Fibroblast of lung (primary cell): Measurements from ENCODE around the gene ELAPOR2. TPM values are rescaled to one million over a fixed set of nuclear protein-coding genes. Genes with fewer than 3 reads are reported as not detected.

ENCODE experiments used
- DNase-seq, 2 donors: peaks; one replicate each; pipeline versions ENCODE4 v3.0.0 to v3.0.0-alpha.2; 2010; ENCODE audit warnings: low read depth in 2 of 2
- H2AFZ ChIP-seq: 2 replicates; pipeline ENCODE4 v1.5.1; 2012; ENCODE audit warnings: low read length, control low read depth, inconsistent platforms
- H3K27ac ChIP-seq: 2 replicates; pipeline ENCODE4 v1.5.1; 2011; ENCODE audit warnings: low read length, control low read depth; ENCODE audit not compliant: insufficient read depth
- H3K27me3 ChIP-seq: 2 replicates; pipeline ENCODE4 v1.5.1; 2011; ENCODE audit warnings: mild to moderate bottlenecking, low read length; ENCODE audit not compliant: control insufficient read depth, insufficient read depth
- H3K36me3 ChIP-seq: 2 replicates; pipeline ENCODE4 v1.5.1; 2011; ENCODE audit warnings: low read length; ENCODE audit not compliant: control insufficient read depth, insufficient read depth
- H3K4me1 ChIP-seq: 2 replicates; pipeline ENCODE4 v1.5.1; 2011; ENCODE audit warnings: low read length; ENCODE audit not compliant: control insufficient read depth, insufficient read depth; ENCODE audit errors: extremely low read depth
- H3K4me2 ChIP-seq: 2 replicates; pipeline ENCODE4 v1.5.1; 2011; ENCODE audit warnings: low read length, control low read depth; ENCODE audit not compliant: insufficient read depth; ENCODE audit errors: extremely low read depth
- H3K4me3 ChIP-seq, 4 experiments: fragments of 200-600 bp in 1 of 4; sonication (generic) in 1 of 4; replicated peaks in 1 of 4; 2 replicates each; pipeline ENCODE4 v1.5.1; 2011 to 2016; ENCODE audit warnings: low read length in 4 of 4, low read depth in 3 of 4, mild to moderate bottlenecking in 3 of 4, control low read depth in 2 of 4, inconsistent platforms in 1 of 4, mixed read lengths in 1 of 4; ENCODE audit not compliant: insufficient read depth in 1 of 4; ENCODE audit errors: control extremely low read depth in 1 of 4
- H3K79me2 ChIP-seq: 2 replicates; pipeline ENCODE4 v1.5.1; 2012; ENCODE audit warnings: mild to moderate bottlenecking, low read length, inconsistent platforms; ENCODE audit not compliant: control insufficient read depth, insufficient read depth
- H3K9ac ChIP-seq: 2 replicates; pipeline ENCODE4 v1.5.1; 2011; ENCODE audit warnings: mild to moderate bottlenecking, low read length, control low read depth; ENCODE audit not compliant: insufficient read depth
- H3K9me3 ChIP-seq: 2 replicates; pipeline ENCODE4 v1.5.1; 2012; ENCODE audit warnings: low read depth, low read length; ENCODE audit not compliant: control insufficient read depth, insufficient read depth
- H4K20me1 ChIP-seq: 2 replicates; pipeline ENCODE4 v1.5.1; 2011; ENCODE audit warnings: low read length; ENCODE audit not compliant: control insufficient read depth, insufficient read depth; ENCODE audit errors: extremely low read depth
- CTCF ChIP-seq, 2 donors: IDR thresholded peaks in 1 of 2; conservative IDR thresholded peaks in 1 of 2; 1 replicate in 1 of 2; 2 replicates in 1 of 2; pipeline ENCODE4 v1.5.1; 2011 to 2012; ENCODE audit warnings: low read length in 2 of 2, control low read depth in 1 of 2, inconsistent platforms in 1 of 2, low read depth in 1 of 2, mild to moderate bottlenecking in 1 of 2
- EZH2 ChIP-seq: IDR thresholded peaks from 2 replicates; pipeline ENCODE4 v1.5.1; 2012; ENCODE audit warnings: low read length, control low read depth, mild to moderate bottlenecking; ENCODE audit errors: missing control alignments
- polyA plus RNA-seq, 2 donors: library from polyadenylated mRNA; depleted of rRNA in 1 of 2; stranded (reverse) in 1 of 2; unstranded in 1 of 2; fragments of >200 nt; gene quantifications; 2 replicates each; pipeline ENCODE4 v1.2.1, GENCODE V29; 2011 to 2012; ENCODE audit warnings: missing spikeins in 1 of 2
- total RNA-seq: library from RNA; depleted of rRNA; stranded (reverse); fragments of >200 nt; gene quantifications from 2 replicates; pipeline ENCODE4 v1.2.1, GENCODE V29; 2014

ELAPOR2 gene
- total and polyA plus RNA-seq, 2 donors (not counting 1 experiment from before 2014, with no cell fraction given): 5.5 to 5.9 TPM

- Histone ChIP-seq H3K36me3 (no peaks in the 10 kb centered on the region), H3K9ac (no peak overlapping the region), H3K27me3 (no peaks in the 10 kb centered on the region), H4K20me1 (no peaks in the 10 kb centered on the region), H3K79me2 (no peaks in the 10 kb centered on the region), H3K4me2 (no peak overlapping the region), H3K4me1 (no peaks in the 10 kb centered on the region), H2AFZ (no peak overlapping the region), H3K9me3 (no peaks in the 10 kb centered on the region), H3K4me3 (no peak overlapping the region), H3K27ac (no peak overlapping the region)
- no peak for DNase-seq
- TF ChIP-seq CTCF (conservative IDR thresholded peaks at IDR 0.05 in 1 of 2, IDR thresholded peaks at IDR 0.05 in 1 of 2; ENCODE audit: low read depth in 1 of 2, low read length in 2 of 2): no peak
Measured at GRCh38 chr7:87021285-87021684, 38.2 kb downstream of the ELAPOR2 start.

- H3K4me3 ChIP-seq: no peak overlapping the region
Measured at GRCh38 chr7:87016606-87017005, 42.8 kb downstream of the ELAPOR2 start.

GRCh38 chr7:87013840-87014190, 45.6 kb downstream of the ELAPOR2 start:
- H3K27me3 ChIP-seq: no peaks in the 10 kb centered on the region
- no peaks in the 10 kb centered on the region for H3K4me1 ChIP-seq
- no peak overlapping the region for H3K9ac ChIP-seq
- no peak overlapping the region for H3K4me3 ChIP-seq
- no peak overlapping the region for H3K4me2 ChIP-seq
- TF ChIP-seq EZH2: no peak
- TF ChIP-seq CTCF (conservative IDR thresholded peaks at IDR 0.05 in 1 of 2, IDR thresholded peaks at IDR 0.05 in 1 of 2; ENCODE audit: low read depth in 1 of 2, low read length in 2 of 2): no peak
- no peaks in the 10 kb centered on the region for H3K79me2 ChIP-seq
- DNase-seq: no peak
- H3K36me3 ChIP-seq: no peaks in the 10 kb centered on the region
- H3K27ac ChIP-seq: no peak overlapping the region
- H3K9me3 ChIP-seq: no peaks in the 10 kb centered on the region
- no peak overlapping the region for H2AFZ ChIP-seq
- H4K20me1 ChIP-seq: no peaks in the 10 kb centered on the region

More at GRCh38 chr7:87016606-87017005, 42.8 kb downstream of the ELAPOR2 start:
- H3K79me2 ChIP-seq: no peaks in the 10 kb centered on the region
- H3K4me2 ChIP-seq: no peak overlapping the region
- DNase-seq: no peak
- no peaks in the 10 kb centered on the region for H4K20me1 ChIP-seq
- no peak overlapping the region for H3K27ac ChIP-seq
- H3K9me3 ChIP-seq: no peaks in the 10 kb centered on the region
- no peaks in the 10 kb centered on the region for H3K36me3 ChIP-seq
- no peaks in the 10 kb centered on the region for H3K27me3 ChIP-seq
- no peak overlapping the region for H2AFZ ChIP-seq
- no peak overlapping the region for H3K9ac ChIP-seq
- no peaks in the 10 kb centered on the region for H3K4me1 ChIP-seq
- TF ChIP-seq EZH2: no peak
- TF ChIP-seq CTCF (conservative IDR thresholded peaks at IDR 0.05 in 1 of 2, IDR thresholded peaks at IDR 0.05 in 1 of 2; ENCODE audit: low read depth in 1 of 2, low read length in 2 of 2): no peak
